Stomach smooth muscle (tissue), 2 donors: Measurements from ENCODE around the gene PTPRG.

Experiments used
- H3K27ac ChIP-seq: one replicate; pipeline ENCODE4 v1.7.0; 2013; ENCODE audit warnings: mild to moderate bottlenecking, low read length, inconsistent platforms
- H3K27me3 ChIP-seq, 2 donors: one replicate each; pipeline ENCODE4 v1.7.0; 2013; ENCODE audit warnings: low read length in 2 of 2; ENCODE audit not compliant: insufficient read depth in 2 of 2, control insufficient read depth in 1 of 2
- H3K36me3 ChIP-seq, 2 donors: one replicate each; pipeline ENCODE4 v1.7.0; 2013; ENCODE audit warnings: low read length in 2 of 2; ENCODE audit not compliant: control insufficient read depth in 2 of 2, insufficient read depth in 2 of 2
- H3K4me1 ChIP-seq: one replicate; pipeline ENCODE4 v1.7.0; 2013; ENCODE audit warnings: low read length; ENCODE audit not compliant: control insufficient read depth, insufficient read depth
- H3K4me3 ChIP-seq, 2 donors: one replicate each; pipeline ENCODE4 v1.7.0; 2013; ENCODE audit warnings: low read length in 2 of 2
- H3K9ac ChIP-seq, 2 donors: one replicate each; pipeline ENCODE4 v1.7.0; 2013; ENCODE audit warnings: low read length in 2 of 2, mild to moderate bottlenecking in 1 of 2
- H3K9me3 ChIP-seq, 2 donors: one replicate each; pipeline ENCODE4 v1.7.0; 2013; ENCODE audit warnings: low read length in 2 of 2; ENCODE audit not compliant: control insufficient read depth in 2 of 2
- donor health status: healthy.
- donor health status: Pancreatic carcinoma.

The PTPRG gene

DNA sequence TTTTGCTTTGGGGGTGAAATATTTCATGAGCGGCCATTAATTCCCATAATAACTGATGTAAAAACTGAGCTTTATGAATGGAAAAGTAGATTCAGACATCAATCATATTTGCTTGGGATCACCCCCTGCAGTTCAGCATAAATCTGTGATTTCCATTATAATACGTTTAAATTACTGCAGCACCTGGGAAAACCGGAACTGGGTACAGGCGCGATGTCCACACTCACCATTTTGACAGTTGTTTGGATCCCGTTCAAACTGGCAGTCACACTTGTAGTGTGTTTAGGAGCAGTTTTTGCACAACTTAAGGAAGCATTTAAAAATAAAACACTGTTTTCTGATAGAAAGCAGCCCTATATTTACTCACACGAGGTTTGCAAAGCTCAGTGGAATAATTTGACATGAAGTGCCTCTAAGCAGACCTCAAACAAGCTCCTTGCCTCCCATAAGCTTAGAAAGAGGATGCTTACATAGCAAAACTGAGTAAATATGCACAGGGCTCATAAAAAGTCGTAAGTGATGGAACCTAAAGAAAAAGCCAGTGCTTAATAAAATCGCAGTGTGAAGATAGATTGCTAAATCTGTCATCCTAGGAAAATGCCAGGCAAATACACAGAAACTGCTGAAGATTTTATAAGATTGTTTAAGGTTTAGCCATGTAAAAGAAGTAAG is 377.6 kb downstream of the PTPRG start:
- no peak overlapping the region for H3K27ac ChIP-seq
- H3K9ac ChIP-seq: no peak overlapping the region
- H3K36me3 ChIP-seq: no peaks in the 10 kb centered on the region
- H3K27me3 ChIP-seq: no peaks in the 10 kb centered on the region
- peaks cover 0 to 4% of the 10 kb centered on the region in 2 donors for H3K9me3 ChIP-seq
- no peaks in the 10 kb centered on the region for H3K4me1 ChIP-seq
- H3K4me3 ChIP-seq: no peak overlapping the region

DNA sequence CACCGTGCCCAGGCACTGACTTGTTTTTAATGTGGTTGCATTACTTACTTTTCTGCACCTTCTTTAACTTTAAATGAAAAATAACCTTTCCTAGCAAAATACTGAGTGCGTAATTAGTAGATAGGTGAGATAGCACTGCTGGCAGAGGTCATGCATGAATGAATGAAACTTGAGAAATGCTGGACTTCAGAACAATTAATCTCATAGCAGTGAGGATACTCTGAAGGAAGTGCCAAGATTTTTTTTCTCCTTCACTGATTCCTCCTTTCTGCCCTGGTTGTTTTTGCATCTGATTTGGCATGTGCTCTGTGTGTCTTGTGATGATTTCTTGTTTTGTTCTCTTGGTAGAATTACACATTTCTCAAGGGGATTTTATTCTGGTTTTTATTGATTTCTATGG is 378.9 kb downstream of the PTPRG start:
- Histone ChIP-seq H3K4me1 (no peaks in the 10 kb centered on the region), H3K9me3 (no peaks in the 10 kb centered on the region), H3K9ac (no peak overlapping the region), H3K36me3 (no peaks in the 10 kb centered on the region), H3K27me3 (no peaks in the 10 kb centered on the region), H3K4me3 (no peak overlapping the region), H3K27ac (no peak overlapping the region)

DNA sequence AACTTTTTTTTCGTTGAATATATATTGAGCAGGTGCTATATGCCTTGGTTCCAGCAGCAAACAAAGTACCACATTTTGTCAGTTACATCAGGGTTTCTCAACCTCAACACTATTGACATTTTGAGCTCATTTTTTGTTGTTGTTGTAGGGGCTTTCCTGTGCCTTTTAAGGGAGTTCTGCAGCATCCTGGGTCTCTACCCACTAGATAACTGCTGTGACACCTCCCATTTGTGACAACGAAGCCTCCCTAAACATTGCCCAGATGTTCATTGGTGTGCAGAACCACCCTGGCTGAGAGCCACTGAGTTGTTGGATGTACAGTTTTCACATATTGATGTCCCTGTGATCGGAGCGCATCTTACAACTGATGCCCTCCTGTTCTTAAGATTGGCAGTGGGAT is 382.6 kb downstream of the PTPRG start:
- Histone ChIP-seq H3K9me3 (no peaks in the 10 kb centered on the region), H3K9ac (no peak overlapping the region), H3K4me1 (peaks cover 6% of the 10 kb centered on the region), H3K4me3 (no peak overlapping the region), H3K27ac (no peak overlapping the region), H3K36me3 (no peaks in the 10 kb centered on the region), H3K27me3 (no peaks in the 10 kb centered on the region)

DNA sequence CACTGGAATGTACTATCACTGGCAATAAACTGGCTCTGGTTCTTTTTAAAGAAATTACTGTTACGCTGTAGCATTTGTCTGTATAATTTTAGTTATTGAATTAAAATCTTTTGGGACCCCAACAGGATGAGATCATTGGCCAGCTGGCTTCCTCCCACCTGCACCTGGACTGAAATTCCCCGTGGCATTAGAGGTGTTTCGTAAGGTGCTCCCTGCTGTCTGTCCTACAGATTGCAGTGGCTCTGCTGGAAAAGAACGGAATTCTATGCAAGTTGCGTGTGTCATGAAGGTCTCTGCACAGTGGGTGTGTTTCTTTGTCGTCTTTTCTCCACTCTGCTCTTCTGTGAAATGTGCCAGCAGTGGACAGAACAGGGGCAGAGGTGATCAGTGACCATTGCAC is 383.4 kb downstream of the PTPRG start:
- no peaks in the 10 kb centered on the region for H3K9me3 ChIP-seq
- no peak overlapping the region for H3K9ac ChIP-seq
- no peaks in the 10 kb centered on the region for H3K36me3 ChIP-seq
- H3K4me3 ChIP-seq: no peak overlapping the region
- H3K27me3 ChIP-seq: no peaks in the 10 kb centered on the region
- H3K27ac ChIP-seq: no peak overlapping the region
- H3K4me1 ChIP-seq: peaks cover 6% of the 10 kb centered on the region

DNA sequence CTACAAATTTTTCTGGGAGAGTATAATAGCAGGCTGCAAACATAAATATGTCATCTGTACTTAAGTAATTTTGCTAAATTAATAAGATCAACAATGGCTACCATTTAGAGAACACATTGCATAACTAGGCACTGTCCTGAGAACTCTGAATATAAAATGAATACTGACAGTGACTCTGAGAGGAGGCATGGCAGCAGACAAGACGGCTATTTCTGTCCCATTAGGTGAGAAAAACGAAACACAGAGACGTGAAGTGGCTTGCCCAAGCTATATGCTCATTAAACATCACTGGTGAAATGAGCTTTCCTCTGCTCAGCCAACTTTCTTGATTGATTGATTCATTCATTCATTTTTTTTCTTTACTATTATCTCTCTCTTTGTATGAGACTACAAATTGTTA is 384.3 kb downstream of the PTPRG start:
- no peak overlapping the region for H3K9ac ChIP-seq
- no peaks in the 10 kb centered on the region for H3K27me3 ChIP-seq
- no peak overlapping the region for H3K4me3 ChIP-seq
- H3K9me3 ChIP-seq: no peaks in the 10 kb centered on the region
- no peaks in the 10 kb centered on the region for H3K36me3 ChIP-seq
- no peak overlapping the region for H3K27ac ChIP-seq
- H3K4me1 ChIP-seq: peaks cover 6% of the 10 kb centered on the region

DNA sequence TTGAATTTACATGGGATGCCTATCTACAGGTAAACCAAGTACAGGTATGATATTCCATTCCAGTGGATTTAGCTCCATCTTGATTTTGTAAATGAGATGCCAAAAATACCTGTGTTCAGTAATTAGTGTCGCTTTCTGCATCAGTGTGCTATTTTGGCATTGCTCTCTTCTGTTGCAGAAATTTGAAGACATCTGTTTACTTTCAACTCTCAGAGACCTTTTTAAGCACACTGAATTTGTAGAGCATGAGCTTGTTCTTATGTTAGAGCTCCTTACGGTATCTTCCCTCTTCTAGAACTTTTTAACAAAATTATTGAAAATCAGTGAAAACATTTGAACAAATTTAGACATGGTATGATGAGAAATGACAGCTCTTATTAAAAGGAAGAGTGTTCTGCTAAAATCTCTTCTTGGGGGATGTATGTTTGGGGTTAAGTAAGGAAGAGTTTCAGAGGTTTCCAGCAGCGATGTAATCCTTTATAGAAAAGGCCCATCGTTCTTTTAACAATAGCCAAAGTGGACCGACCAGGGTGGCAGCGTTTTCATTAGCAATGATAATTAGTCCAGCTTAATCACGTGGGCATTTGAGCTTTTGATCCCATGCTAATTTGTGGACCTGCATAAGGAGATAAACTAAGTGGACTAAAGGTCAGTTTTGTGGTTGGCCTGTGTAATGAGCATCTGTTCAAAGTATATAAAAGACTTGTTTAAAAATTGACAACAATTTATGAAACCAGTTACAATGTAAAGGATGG is 385.4 kb downstream of the PTPRG start:
- no peak overlapping the region for H3K27ac ChIP-seq

DNA sequence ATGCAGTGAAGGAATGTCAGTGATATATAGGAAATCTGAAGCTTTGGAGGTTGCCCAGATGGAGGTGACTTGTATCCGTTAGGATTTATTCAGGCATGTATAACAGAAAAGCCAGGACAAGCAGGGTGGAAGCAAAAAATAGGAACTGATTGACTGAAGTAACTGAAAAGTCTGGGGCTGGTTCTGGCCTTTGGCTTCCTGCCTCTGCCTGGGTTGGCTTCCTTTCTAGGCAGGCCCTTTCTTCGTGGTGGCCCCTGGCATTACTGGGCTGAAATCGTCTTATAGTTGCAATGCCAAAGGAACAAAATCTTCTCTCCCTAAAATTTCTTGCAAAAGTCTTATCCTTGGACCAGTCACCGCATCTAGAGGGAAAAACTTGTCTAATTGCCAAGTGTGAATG is 386.1 kb downstream of the PTPRG start:
- H3K4me1 ChIP-seq: peaks cover 6% of the 10 kb centered on the region
- H3K4me3 ChIP-seq: no peak overlapping the region
- no peak overlapping the region for H3K9ac ChIP-seq
- H3K27ac ChIP-seq: no peak overlapping the region
- H3K9me3 ChIP-seq: no peaks in the 10 kb centered on the region
- H3K27me3 ChIP-seq: no peaks in the 10 kb centered on the region
- no peaks in the 10 kb centered on the region for H3K36me3 ChIP-seq

More for the DNA sequence above, 385.4 kb downstream of the PTPRG start:
- Histone ChIP-seq H3K27me3 (no peaks in the 10 kb centered on the region), H3K4me3 (peak overlapping the region in 1 of 2 donors; percentile 20), H3K36me3 (no peaks in the 10 kb centered on the region), H3K9me3 (no peaks in the 10 kb centered on the region), H3K4me1 (peaks cover 6% of the 10 kb centered on the region), H3K9ac (no peak overlapping the region)

DNA sequence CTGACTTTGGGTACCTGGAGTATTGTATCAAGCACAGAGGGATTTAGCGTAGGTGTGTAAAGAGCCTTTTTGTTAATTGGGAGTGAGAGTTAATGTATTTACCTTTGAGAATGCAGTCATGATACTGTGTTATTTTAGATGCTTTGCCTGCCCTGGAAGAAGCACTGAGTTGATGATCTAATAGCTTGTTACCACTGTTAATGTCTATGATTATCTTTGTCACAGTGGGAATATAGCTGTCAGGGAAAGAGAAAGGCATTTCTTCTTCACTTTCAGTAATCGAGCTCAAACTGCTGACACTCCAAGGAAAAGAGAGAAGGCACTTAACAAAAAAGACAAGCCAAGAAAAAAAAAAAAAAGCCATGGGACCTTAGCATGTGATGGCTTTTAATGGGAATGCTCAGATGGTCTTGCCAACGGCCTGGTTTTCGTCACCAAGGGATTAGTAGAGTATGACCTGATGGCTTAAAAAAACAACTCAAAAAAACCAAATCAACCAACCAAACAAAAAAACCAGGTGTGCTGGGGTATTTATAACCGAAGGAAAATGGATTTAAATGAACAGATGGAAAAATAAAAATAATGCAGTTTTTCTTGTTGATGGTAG is 387.4 kb downstream of the PTPRG start:
- Histone ChIP-seq H3K27me3 (no peaks in the 10 kb centered on the region), H3K27ac (no peak overlapping the region), H3K9ac (no peak overlapping the region), H3K4me1 (peaks cover 6% of the 10 kb centered on the region), H3K4me3 (no peak overlapping the region), H3K36me3 (no peaks in the 10 kb centered on the region), H3K9me3 (no peaks in the 10 kb centered on the region)

DNA sequence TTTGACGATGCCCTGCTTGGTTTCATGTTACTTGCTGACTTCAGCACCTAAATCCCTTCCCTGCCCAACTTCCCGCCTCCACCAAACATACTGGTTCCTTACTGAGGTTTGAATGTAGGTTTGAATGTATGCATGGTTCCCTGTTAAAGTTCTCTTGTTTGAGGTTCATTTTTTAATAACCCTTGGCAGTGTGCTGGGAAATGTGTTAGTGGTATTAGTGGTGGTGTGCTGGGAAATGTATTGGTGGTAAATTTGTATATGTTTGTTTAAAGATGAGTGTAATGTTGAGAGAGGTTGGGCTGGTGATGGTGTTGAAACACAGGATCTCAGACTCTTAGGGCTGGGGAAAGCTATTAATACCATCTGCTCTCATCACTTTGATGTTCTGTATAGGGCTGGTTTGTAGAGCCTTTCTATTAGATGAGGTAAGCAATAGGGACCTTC is 392.7 kb downstream of the PTPRG start:
- Histone ChIP-seq H3K36me3 (no peaks in the 10 kb centered on the region), H3K9me3 (no peaks in the 10 kb centered on the region), H3K4me3 (no peak overlapping the region), H3K27ac (no peak overlapping the region), H3K27me3 (no peaks in the 10 kb centered on the region), H3K4me1 (no peaks in the 10 kb centered on the region), H3K9ac (no peak overlapping the region)

DNA sequence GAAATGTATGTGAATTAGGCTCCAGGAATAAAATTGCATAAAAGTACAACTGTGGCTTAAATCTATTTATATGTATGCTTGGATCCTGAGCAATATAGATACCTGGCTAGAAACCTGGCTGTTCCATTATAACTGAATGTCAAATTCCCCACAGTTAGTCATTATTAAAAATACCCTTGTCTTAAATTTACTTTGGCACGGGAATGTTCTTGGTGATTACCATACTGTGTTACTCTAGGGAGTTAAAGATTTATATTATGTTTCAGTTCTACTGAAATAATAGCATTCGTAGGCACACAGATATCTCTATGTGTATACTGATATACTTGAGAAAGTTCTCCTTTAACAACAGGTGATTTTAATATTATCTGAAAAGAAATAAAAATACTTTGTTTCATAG is 394.1 kb downstream of the PTPRG start:
- H3K36me3 ChIP-seq: no peaks in the 10 kb centered on the region
- H3K4me1 ChIP-seq: no peaks in the 10 kb centered on the region
- H3K27ac ChIP-seq: no peak overlapping the region
- no peaks in the 10 kb centered on the region for H3K9me3 ChIP-seq
- no peak overlapping the region for H3K9ac ChIP-seq
- no peak overlapping the region for H3K4me3 ChIP-seq
- no peaks in the 10 kb centered on the region for H3K27me3 ChIP-seq

DNA sequence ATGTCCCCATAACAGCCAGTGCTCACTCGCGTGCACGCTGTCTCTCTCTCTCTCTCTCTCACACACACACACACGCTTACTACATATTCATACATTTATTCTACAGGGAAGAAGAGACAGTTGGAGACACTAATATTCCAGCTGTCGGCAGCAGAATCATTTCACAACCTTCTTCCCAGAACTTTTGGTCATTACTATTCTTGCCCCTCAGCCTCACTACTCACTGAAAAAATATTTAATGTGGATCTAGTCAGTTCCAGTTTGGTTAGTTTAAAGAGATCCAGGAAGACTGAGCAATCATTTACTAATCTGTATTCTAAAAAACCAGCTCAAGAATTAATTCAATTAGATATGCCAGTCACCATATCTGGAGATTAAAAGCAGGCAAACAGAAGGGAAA is 394.9 kb downstream of the PTPRG start:
- Histone ChIP-seq H3K9ac (no peak overlapping the region), H3K27ac (no peak overlapping the region), H3K36me3 (no peaks in the 10 kb centered on the region), H3K27me3 (no peaks in the 10 kb centered on the region), H3K9me3 (no peaks in the 10 kb centered on the region), H3K4me1 (no peaks in the 10 kb centered on the region), H3K4me3 (no peak overlapping the region)
